Measurements from ENCODE around the gene LGMN.
"Not testable (repeated sequence)": the region's sequence is repeated elsewhere in the genome, so short reads cannot be mapped to it uniquely, and the experiment has no call there.

The LGMN gene

GRCh38 chr14:92748259-92749016 lies at the start of gene LGMN:
TSS of gene LGMN (minus strand) at chr14:92748627. CDS start at chr14:92732786, 15,841 bp downstream.
- peak; percentile 97 for DNase-seq (ENCODE audit: low spot score)

DNA sequence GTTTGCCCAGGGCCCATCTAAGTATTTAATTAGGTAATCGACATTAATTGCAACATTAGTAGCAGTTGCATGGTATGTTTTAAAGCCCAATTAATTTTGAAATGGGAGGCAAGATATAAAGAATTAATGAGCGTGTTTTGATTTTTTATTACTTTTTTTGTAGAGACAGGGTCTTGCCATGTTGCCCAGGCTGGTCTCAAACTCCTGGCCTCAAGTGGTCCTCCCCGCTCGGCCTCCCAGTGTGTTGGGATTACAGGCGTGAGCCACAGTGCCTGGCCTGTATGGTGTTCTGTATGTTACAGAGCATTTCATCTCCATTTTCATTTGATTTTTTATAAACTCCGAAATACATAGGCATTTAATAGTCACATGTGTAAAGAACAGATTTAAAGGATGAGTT lies 46.5 kb upstream of the LGMN start:
- DNase-seq (ENCODE audit: low spot score), result no peak

DNA sequence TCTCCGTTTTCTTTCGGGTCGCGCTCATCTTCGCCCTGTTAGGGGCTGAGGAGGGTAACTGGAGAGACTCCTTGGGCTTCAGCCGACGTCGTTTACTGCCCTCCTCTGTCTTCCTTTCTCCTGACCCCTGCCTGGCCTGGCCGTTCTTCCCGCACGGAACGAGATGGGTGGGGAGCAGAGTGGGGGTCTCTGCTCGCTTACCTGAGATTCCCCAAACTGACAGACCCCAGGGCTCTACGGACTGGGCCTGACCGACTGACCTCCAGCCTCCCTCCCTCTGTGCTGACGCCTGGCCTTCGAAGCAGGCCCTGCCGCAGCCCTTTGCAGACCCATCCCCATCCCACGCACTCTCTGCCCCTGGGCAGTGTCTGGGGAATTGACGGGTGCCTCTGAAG lies 46.1 kb upstream of the LGMN start:
- DNase-seq (ENCODE audit: low spot score), result no peak

- DNase-seq (ENCODE audit: low spot score), result peak; percentile 97
Observed at GRCh38 chr14:92793709-92794546, 45.5 kb upstream of the LGMN start, which contains the start of gene GOLGA5. TSS of gene GOLGA5 (plus strand) at chr14:92794305. CDS start at chr14:92797438, 3,133 bp downstream.

GRCh38 chr14:92792885-92793284 lies 44.5 kb upstream of the LGMN start:
- DNase-seq (ENCODE audit: low spot score), result no peak

GRCh38 chr14:92789457-92790089 lies 41.1 kb upstream of the LGMN start:
- no peak for DNase-seq (ENCODE audit: low spot score)

- no peak for DNase-seq (ENCODE audit: low spot score)
Observed at GRCh38 chr14:92787554-92787953, 39.1 kb upstream of the LGMN start.

DNA sequence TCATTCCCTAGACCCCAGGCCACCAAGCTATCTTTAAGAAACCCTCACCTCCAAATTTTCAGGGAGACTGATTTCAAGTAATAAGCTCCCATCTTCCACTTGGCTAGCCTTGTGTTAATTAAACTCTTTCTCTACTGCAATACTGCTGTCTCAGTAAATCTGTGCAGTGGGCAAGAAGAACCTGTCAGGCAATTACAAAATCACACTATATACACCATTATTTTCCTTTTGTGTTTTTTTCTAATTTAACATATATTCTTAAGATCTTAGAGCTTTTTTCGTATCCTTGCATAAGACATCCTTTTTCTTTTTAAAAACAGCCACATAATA lies 38.0 kb upstream of the LGMN start:
- no peak for DNase-seq (ENCODE audit: low spot score)

DNA sequence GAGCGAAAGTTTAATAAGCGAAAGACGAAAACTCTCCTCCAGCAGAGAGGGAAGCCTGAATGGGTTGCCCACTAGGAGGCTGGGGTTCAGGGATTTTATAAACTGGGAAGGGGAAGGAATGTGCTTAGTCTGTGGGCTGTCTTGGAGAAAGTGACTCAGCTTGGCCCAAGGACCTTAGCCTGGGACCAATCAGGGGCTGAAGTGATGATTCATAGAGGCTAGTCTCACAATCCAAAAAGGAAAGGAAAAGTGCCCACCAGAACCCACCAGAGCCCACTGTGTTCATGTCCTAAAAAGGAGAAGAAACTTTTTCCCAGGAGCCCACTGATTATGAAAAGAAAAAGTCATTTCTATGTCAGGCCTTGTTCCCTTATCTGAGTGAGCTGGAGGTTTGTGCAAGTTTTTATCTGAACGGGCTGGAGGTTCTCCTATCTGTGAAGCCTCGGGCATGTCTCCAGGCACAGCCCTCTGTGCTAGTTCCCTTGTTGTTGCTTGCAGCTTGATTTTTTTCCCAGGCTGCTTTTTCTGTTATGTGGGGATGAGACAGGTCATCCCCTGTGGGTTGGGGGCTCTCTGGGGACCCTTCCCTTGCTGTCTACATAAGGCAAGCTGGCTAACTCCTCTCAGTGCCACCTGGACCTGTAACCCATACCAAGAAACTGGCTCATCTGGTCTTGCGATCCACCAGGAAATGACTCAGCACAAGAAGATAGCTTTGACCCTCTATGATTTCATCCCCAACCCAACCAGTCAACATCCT lies 37.4 kb upstream of the LGMN start:
- no peak for DNase-seq (ENCODE audit: low spot score)

DNA sequence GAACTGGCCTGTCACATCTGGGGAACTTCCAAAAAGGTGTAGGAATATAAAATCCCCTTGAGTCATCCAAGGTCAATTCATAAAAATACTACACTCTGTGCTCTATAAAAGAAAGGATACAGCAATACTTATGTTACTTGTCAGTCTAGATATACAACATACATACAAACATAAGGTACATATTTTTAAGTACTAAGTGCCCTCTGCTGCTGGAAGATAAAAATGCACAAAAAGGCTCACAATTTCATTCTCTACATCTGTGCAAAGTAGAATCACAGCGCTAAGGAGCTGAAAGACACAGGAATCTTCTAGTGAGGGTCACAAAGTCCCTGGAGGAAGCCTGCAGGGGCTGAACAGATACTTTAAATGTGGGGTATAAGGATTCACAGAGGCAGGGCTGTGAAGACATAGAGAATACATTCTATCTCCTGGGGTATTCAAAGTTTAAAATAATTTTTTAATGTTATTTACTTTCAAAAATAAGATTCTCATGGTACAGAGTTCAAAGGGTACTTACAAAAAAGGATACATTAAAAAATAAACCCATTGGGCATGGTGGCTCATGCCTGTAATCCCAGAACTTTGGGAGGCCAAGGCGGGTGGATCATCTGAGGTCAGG lies 35.5 kb upstream of the LGMN start:
- peak; percentile 83 for DNase-seq (ENCODE audit: low spot score)

- DNase-seq (ENCODE audit: low spot score), result no peak
Observed at GRCh38 chr14:92781350-92781749, 32.9 kb upstream of the LGMN start.

DNA sequence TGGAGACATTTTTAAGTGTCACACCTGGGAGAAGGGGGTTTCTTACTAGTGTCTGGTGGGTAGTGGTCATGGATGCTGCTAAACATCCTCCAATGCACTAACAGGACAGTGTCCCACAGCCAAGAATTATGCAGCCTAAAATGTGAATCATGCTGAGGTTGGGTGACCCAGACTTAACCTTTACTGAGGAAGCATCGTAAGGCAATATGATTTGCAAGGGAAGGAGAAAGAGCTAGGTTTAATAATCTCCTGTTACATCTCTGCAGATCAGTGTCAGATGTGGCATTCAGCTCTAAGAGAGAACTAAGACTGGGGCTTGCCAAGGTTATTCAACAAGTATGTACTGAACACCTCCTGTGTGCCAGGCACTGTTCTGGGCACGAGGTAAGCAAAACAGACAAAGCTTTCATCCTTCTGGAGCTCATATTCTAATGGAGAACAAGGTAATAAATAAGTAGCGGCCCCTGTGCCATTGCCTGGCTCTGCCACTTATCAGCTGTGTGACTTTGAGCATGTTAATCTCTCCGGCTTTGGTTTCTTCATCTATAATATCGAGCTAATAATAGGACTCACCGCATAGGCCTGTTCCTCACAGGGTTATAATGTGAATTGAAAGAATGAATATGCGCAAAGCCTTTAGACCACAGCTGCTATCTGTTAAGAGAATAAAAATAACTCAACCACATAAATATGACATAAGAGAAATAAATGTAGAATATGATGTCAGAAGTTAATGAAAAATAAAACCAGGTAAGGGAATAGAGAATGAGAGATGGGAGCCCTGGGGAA lies 32.2 kb upstream of the LGMN start:
- no peak for DNase-seq (ENCODE audit: low spot score)

DNA sequence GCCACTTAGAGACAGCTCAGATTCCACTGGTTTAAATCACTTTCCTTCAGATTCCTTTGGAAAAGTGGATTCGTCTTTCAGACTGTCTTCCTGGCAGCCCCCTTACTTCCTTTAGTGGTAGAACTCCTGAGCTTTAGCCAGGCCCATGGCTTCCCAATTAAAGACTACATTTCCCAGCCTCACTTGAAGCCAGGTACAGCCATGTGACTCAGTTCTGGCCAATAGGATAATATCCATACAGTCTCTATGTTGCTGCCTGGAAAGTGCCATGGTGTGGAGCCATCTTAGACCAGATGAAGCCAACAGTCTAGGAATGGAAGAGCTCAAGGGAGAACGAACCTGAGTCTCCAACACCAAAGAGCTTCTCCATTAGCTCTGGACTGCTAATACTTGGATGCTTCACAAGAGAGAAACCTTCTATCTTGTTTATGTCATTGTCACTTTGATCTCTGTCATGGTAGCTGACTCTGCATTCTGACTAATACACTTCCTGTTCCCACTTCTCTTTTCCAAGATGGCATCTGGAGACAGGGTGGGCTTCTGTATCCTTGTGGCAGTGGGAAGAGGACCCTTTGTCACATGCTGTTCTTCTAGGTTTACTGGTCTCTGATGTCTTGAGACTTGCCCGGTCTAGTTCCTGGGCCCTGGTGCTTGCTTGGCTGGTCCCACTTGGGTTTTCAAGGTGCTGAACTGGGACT lies 30.6 kb upstream of the LGMN start:
- not testable (repeated sequence) for DNase-seq (ENCODE audit: low spot score)

- DNase-seq (ENCODE audit: low spot score), result not testable (repeated sequence)
Observed at GRCh38 chr14:92775292-92775691, 26.9 kb upstream of the LGMN start.

DNA sequence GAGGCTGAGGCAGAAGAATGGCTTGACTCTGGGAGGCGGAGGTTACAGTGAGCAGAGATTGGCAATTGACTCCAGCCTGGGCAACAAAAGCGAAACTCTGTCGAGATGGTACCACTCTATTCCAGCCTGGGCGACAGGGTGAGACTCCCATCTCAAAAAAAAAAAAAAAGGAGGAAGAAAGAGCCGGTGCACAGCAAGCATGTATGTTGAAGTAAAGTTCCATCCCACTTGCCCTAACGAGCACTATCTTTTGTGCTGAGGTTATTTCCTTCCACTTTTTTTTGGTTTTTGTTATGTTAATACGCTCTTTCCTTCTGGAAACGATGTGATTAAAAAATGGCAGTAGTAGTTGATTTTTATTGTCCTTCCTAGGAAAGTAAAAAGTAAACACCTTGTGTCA lies 26.1 kb upstream of the LGMN start:
- no peak for DNase-seq (ENCODE audit: low spot score)

- DNase-seq (ENCODE audit: low spot score), result no peak
Observed at GRCh38 chr14:92770484-92770883, 22.1 kb upstream of the LGMN start.

GRCh38 chr14:92768795-92769194 lies 20.4 kb upstream of the LGMN start:
- DNase-seq (ENCODE audit: low spot score), result no peak

DNA sequence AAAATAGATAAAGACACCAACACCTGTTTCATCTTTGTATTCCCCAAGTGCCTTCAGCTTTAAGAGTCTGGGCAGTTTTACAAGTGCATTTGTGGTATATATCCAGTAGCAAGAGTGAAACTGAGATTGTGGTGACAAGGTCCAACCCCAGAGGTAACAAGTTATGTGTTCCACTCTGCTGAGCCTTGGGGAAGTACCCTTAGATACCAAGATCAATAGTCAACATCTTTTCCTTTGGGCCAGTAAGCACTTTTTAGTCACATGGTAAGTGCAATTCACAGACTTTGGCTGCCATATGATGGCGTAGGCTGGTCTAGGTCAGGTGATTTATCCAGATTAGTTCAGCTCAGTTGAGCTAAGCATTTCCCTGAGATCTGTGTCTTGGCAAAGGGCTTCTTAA lies 19.8 kb upstream of the LGMN start:
- DNase-seq (ENCODE audit: low spot score), result peak; percentile 31

GRCh38 chr14:92763666-92764631 lies 15.5 kb upstream of the LGMN start:
- DNase-seq (ENCODE audit: low spot score), result not testable (repeated sequence)
